Hepatocyte (in vitro differentiated cells): ENCODE data around the gene EXOC4. TPM values are rescaled to one million over a fixed set of nuclear protein-coding genes. Genes with fewer than 3 reads are reported as not detected.
"Not testable (repeated sequence)": the region's sequence is repeated elsewhere in the genome, so short reads cannot be mapped to it uniquely, and the experiment has no call there.

Experiments
- DNase-seq: peaks from one replicate; pipeline ENCODE4 v3.0.0-alpha.2; 2016; ENCODE audit warnings: low spot score
- H2AFZ ChIP-seq: fragments of 200-600 bp; sonication (generic); 2 replicates; pipeline ENCODE4 v1.6.0; 2016; ENCODE audit warnings: antibody characterized with exemption, mild to moderate bottlenecking
- H3K27ac ChIP-seq: fragments of 200-600 bp; sonication (generic); 2 replicates; pipeline ENCODE4 v1.5.1; 2016; ENCODE audit warnings: mild to moderate bottlenecking
- H3K27me3 ChIP-seq: fragments of 200-600 bp; sonication (generic); 2 replicates; pipeline ENCODE4 v1.6.1; 2016
- H3K36me3 ChIP-seq: fragments of 200-600 bp; sonication (generic); replicated peaks from 2 replicates; pipeline ENCODE4 v1.5.1; 2016; ENCODE audit warnings: low read depth; ENCODE audit not compliant: insufficient read depth
- H3K4me1 ChIP-seq: fragments of 200-600 bp; sonication (generic); 2 replicates; pipeline ENCODE4 v1.5.1; 2016; ENCODE audit warnings: mild to moderate bottlenecking, moderate library complexity; ENCODE audit not compliant: insufficient read depth
- H3K4me2 ChIP-seq: fragments of 200-600 bp; sonication (generic); 2 replicates; pipeline ENCODE4 v1.6.0; 2016
- H3K4me3 ChIP-seq: fragments of 200-600 bp; sonication (generic); 2 replicates; pipeline ENCODE4 v1.5.1; 2016; ENCODE audit warnings: mild to moderate bottlenecking
- H3K79me2 ChIP-seq: fragments of 200-600 bp; sonication (generic); 2 replicates; pipeline ENCODE4 v1.6.0; 2017; ENCODE audit warnings: mild to moderate bottlenecking
- H3K9me2 ChIP-seq: fragments of 200-600 bp; sonication (generic); replicated peaks from 2 replicates; pipeline ENCODE4 v1.6.0; 2017; ENCODE audit warnings: mild to moderate bottlenecking; ENCODE audit not compliant: insufficient read depth
- H3K9me3 ChIP-seq: fragments of 200-600 bp; sonication (generic); 2 replicates; pipeline ENCODE4 v1.5.1; 2016; ENCODE audit warnings: low read depth, mild to moderate bottlenecking
- H4K20me1 ChIP-seq: fragments of 200-600 bp; sonication (generic); 2 replicates; pipeline ENCODE4 v1.6.0; 2016; ENCODE audit warnings: mild to moderate bottlenecking; ENCODE audit not compliant: insufficient read depth, poor library complexity, severe bottlenecking
- EZH2 ChIP-seq: fragments of 200-600 bp; sonication (generic); IDR thresholded peaks from 2 replicates; pipeline ENCODE4 v1.6.1; 2016; ENCODE audit warnings: antibody characterized with exemption, mild to moderate bottlenecking, borderline replicate concordance
- EZH2phosphoT487 ChIP-seq: fragments of 200-600 bp; sonication (generic); IDR thresholded peaks from one replicate; pipeline ENCODE4 v1.6.1; 2018; ENCODE audit warnings: antibody characterized with exemption, mild to moderate bottlenecking, low read depth, moderate library complexity; ENCODE audit not compliant: unreplicated experiment, severe bottlenecking
- WGBS: methylation state at CpG from one replicate; pipeline ENCODE4 v1.1.6; 2016; ENCODE audit warnings: low lambda C conversion rate; ENCODE audit errors: missing lambda C conversion rate; 5-methylcytosine and 5-hydroxymethylcytosine counted together
- polyA plus RNA-seq: library from polyadenylated mRNA; unstranded; fragments of >200 nt; fragmentation: Nextera tagmentation; extraction: Ambion mirVana; gene quantifications from 2 replicates; pipeline ENCODE4 v1.2.1, GENCODE V29; 2016
- total RNA-seq: library from RNA; depleted of rRNA; stranded (reverse); fragments of >200 nt; gene quantifications from 2 replicates; pipeline ENCODE4 v1.2.3, GENCODE V29; 2014
- TF ChIP-seq, protein P1 (sequence below): fragments of 200-600 bp; sonication (generic); IDR thresholded peaks from 2 replicates; pipeline ENCODE4 v1.5.1; 2016; ENCODE audit warnings: antibody characterized with exemption, mild to moderate bottlenecking; ENCODE audit not compliant: poor library complexity

EXOC4 gene
- total and polyA plus RNA-seq, 2 experiments from 2014 or later, result 34.8 to 56.1 TPM

DNA sequence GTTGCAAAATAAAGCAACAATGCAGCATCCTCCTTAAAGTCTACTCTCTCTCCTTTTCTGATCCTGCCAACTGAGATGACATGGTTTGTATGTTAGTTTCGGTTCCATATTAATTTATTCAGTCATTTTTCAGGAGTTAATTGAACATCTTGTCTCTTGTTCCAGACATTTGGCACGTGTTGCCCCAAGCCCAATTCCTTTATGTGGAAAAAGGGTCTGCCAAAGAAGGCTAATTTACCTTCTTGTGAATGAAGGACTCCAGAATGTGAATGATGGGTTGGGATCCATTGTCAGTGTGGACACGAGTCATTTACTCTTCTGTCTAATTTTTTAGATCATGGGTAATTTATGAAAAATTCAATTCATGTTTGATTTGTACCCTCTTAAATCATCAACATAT is 523.4 kb downstream of the EXOC4 start:
- DNase-seq, result no peak
- Histone ChIP-seq H3K9me3 (no peaks in the 10 kb centered on the region), H2AFZ (no peak overlapping the region), H3K4me1 (peaks cover 4% of the 10 kb centered on the region), H3K4me2 (no peak overlapping the region), H3K27me3 (no peaks in the 10 kb centered on the region), H4K20me1 (no peaks in the 10 kb centered on the region), H3K9me2 (no peaks in the 10 kb centered on the region), H3K27ac (no peak overlapping the region), H3K36me3 (no peaks in the 10 kb centered on the region), H3K79me2 (no peaks in the 10 kb centered on the region), H3K4me3 (no peak overlapping the region)
- TF ChIP-seq, protein P1, sequence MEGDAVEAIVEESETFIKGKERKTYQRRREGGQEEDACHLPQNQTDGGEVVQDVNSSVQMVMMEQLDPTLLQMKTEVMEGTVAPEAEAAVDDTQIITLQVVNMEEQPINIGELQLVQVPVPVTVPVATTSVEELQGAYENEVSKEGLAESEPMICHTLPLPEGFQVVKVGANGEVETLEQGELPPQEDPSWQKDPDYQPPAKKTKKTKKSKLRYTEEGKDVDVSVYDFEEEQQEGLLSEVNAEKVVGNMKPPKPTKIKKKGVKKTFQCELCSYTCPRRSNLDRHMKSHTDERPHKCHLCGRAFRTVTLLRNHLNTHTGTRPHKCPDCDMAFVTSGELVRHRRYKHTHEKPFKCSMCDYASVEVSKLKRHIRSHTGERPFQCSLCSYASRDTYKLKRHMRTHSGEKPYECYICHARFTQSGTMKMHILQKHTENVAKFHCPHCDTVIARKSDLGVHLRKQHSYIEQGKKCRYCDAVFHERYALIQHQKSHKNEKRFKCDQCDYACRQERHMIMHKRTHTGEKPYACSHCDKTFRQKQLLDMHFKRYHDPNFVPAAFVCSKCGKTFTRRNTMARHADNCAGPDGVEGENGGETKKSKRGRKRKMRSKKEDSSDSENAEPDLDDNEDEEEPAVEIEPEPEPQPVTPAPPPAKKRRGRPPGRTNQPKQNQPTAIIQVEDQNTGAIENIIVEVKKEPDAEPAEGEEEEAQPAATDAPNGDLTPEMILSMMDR, result no peak
- TF ChIP-seq EZH2phosphoT487 (no peak), EZH2 (no peak)
- WGBS, result 97% methylated on average over 3 of the region's 3 CpGs

DNA sequence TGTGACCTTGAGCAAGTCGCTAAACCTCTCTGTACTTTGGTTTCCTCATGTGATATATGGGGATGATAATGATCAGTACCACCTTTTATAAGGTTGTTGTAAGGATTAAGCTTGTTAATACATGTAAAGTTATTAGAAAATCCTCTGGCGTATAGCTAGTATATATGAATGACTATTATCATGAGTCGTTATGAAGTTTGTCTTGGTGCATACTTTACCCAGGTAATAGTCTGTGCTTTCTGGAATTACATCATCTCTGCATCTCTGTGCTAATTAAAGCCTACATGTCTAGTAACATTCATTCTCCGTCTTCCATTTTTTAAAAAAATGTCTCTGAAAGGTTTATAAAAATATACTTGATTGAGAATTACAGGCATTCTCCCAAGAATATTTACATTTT is 524.8 kb downstream of the EXOC4 start:
- Histone ChIP-seq H4K20me1 (no peaks in the 10 kb centered on the region), H3K9me3 (no peaks in the 10 kb centered on the region), H3K4me3 (no peak overlapping the region), H3K4me2 (no peak overlapping the region), H3K9me2 (no peaks in the 10 kb centered on the region), H3K27me3 (no peaks in the 10 kb centered on the region), H3K79me2 (no peaks in the 10 kb centered on the region), H3K36me3 (no peaks in the 10 kb centered on the region), H2AFZ (no peak overlapping the region), H3K27ac (no peak overlapping the region), H3K4me1 (no peaks in the 10 kb centered on the region)
- no peak for DNase-seq
- no peak for TF ChIP-seq EZH2phosphoT487
- TF ChIP-seq, protein P1, result no peak
- TF ChIP-seq EZH2, result no peak
- WGBS, result 95% methylated on average over 4 of the region's 4 CpGs

DNA sequence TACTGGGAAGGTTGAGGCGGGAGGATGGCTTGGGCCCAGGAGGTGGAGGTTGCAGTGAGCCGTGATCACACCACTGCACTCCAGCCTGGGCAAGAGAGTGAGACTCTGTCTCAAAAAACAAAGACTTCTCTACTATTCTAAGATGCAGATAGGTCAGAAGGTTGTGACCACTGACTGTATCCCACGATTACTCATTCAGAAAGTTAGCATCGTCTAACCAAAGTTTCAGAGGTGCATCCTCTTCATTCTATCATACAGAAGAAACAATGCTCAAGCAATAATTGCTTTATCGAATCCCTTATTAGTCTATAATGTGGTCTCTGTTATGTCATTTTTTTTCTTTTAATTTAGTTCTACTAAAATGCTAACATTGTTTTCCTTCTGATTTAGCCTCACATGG is 525.6 kb downstream of the EXOC4 start:
- H3K27ac ChIP-seq, result no peak overlapping the region
- no peaks in the 10 kb centered on the region for H3K9me3 ChIP-seq
- H3K9me2 ChIP-seq, result no peaks in the 10 kb centered on the region
- no peaks in the 10 kb centered on the region for H3K36me3 ChIP-seq
- no peak overlapping the region for H3K4me3 ChIP-seq
- H3K79me2 ChIP-seq, result no peaks in the 10 kb centered on the region
- WGBS, result 97% methylated on average over 5 of the region's 5 CpGs
- TF ChIP-seq EZH2phosphoT487 (no peak), EZH2 (no peak)
- TF ChIP-seq, protein P1, result no peak
- DNase-seq, result no peak
- no peak overlapping the region for H3K4me2 ChIP-seq
- no peaks in the 10 kb centered on the region for H3K27me3 ChIP-seq
- no peaks in the 10 kb centered on the region for H4K20me1 ChIP-seq
- H2AFZ ChIP-seq, result no peak overlapping the region
- H3K4me1 ChIP-seq, result no peaks in the 10 kb centered on the region

GRCh38 chr7:133779538-133779937 is 526.7 kb downstream of the EXOC4 start:
- H3K27ac ChIP-seq, H2AFZ ChIP-seq, H4K20me1 ChIP-seq, H3K9me2 ChIP-seq, H3K9me3 ChIP-seq, H3K79me2 ChIP-seq, H3K27me3 ChIP-seq, H3K4me3 ChIP-seq, DNase-seq, H3K4me1 ChIP-seq, H3K36me3 ChIP-seq, H3K4me2 ChIP-seq: not testable (repeated sequence)
- WGBS, result 97% methylated on average over 4 of the region's 4 CpGs
